ENCODE results near the gene ADAMTS2. TPM values are rescaled to one million over a fixed set of nuclear protein-coding genes. Genes with fewer than 3 reads are reported as not detected.

Gene ADAMTS2
- total and polyA plus RNA-seq, 2 of the 8 experiments (the other 6 are each of a cell fraction or from before 2014, with no cell fraction given) = 6.6 to 7.3 TPM

DNA sequence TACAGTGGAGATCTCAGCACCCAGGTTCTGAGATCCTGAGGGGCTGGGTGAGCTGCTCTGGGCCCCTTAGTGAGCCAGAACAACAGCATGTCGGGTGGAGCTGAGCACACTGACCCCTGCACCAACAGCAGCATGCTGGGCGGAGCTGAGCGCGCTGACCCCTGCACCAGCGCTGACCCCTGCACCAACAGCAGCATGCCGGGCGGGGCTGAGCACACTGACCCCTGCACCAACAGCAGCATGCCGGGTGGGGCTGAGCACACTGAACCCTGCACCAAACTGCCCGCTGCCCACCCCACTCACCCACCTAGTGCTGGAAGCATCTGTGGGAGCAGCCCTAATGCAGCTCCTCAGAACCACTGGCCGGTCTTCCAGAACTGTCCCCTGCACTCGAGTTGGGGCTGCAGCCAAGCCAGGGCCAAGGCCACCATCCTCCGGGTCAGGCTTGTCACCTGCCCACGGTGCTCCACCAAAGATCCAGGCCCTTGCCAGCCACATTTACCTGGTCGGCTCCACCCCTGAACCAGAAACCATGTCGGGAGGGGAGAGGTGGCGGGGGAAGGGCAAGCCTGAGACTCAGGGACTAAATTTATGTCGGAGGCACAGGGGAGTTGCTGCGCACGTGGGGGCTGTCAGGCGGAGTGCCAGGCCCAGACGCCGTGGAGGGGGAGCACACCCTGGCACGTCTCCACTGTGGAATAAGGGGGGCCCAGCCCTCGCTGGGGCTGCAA is 80.3 kb downstream of the ADAMTS2 start:
- Histone ChIP-seq H2BK15ac (ENCODE audit: low read length) (no peak overlapping the region), H3K4me2 (ENCODE audit: insufficient read depth in 1 of 2, low read depth in 2 of 2, low read length in 2 of 2) (no peak overlapping the region; a peak in 1 of 4 replicates), H3K18ac (ENCODE audit: extremely low read depth, low read length) (peak overlapping the region; percentile 48; the same call in 1 of the 2 replicates), H3K9me3 (ENCODE audit: insufficient read depth in 2 of 2, low read depth in 1 of 2, low read length in 1 of 2) (no peaks in the 10 kb centered on the region), H3K79me1 (ENCODE audit: low read depth, low read length) (no peaks in the 10 kb centered on the region), H2BK120ac (replicated peaks; ENCODE audit: low read depth, low read length) (no peak overlapping the region), H3K23me2 (ENCODE audit: low read depth, low read length) (no peaks in the 10 kb centered on the region), H3K36me3 (ENCODE audit: control insufficient read depth in 2 of 4, insufficient read depth in 4 of 4, low read length in 3 of 4) (no peaks in the 10 kb centered on the region), H4K8ac (ENCODE audit: extremely low read depth, insufficient read depth, low read length) (no peak overlapping the region), H4K5ac (ENCODE audit: insufficient read length, low read depth, low read length) (no peak overlapping the region), H2BK5ac (ENCODE audit: low read depth, low read length) (no peak overlapping the region), H3K4me3 (ENCODE audit: extremely low read depth in 1 of 4, insufficient read depth in 2 of 4, low read depth in 3 of 4, low read length in 4 of 4) (no peak overlapping the region), H4K20me1 (replicated peaks in 1 of 2; ENCODE audit: control insufficient read depth in 1 of 2, insufficient read depth in 2 of 2, low read length in 2 of 2) (no peaks in the 10 kb centered on the region), H3K9ac (replicated peaks in 1 of 4; ENCODE audit: extremely low read depth in 1 of 4, low read depth in 3 of 4, low read length in 3 of 4) (no peak overlapping the region), H2AK5ac (ENCODE audit: low read depth, low read length) (no peak overlapping the region), H3K27me3 (replicated peaks in 1 of 4; ENCODE audit: control insufficient read depth in 3 of 4, extremely low read depth in 1 of 4, insufficient read depth in 3 of 4, low read length in 3 of 4) (no peaks in the 10 kb centered on the region), H3K4me1 (replicated peaks in 1 of 4; ENCODE audit: control insufficient read depth in 3 of 4, insufficient read depth in 4 of 4, low read length in 3 of 4) (peaks cover 0 to 20% (median 11%) of the 10 kb centered on the region in 4 experiments; a peak in 6 of 7 replicates), H3K23ac (ENCODE audit: insufficient read length) (no peak overlapping the region), H4K91ac (replicated peaks; ENCODE audit: insufficient read length, low read length) (no peak overlapping the region), H3K4ac (replicated peaks; ENCODE audit: insufficient read length, low read depth, low read length) (no peak overlapping the region), H2BK20ac (ENCODE audit: low read length) (no peak overlapping the region), H3K27ac (ENCODE audit: low read depth, low read length) (no peak overlapping the region), H2BK12ac (ENCODE audit: low read depth, low read length) (peak overlapping the region; percentile 5; the same call in 1 of the 2 replicates), H3K14ac (ENCODE audit: insufficient read length) (no peak overlapping the region), H2AFZ (ENCODE audit: low read length) (no peak overlapping the region), H3K56ac (replicated peaks; ENCODE audit: insufficient read length, low read depth, low read length) (no peak overlapping the region), H3K79me2 (ENCODE audit: control insufficient read depth in 1 of 2, insufficient read depth in 2 of 2, low read length in 2 of 2) (no peaks in the 10 kb centered on the region)
- WGBS, 2 experiments (ENCODE audit: extremely low coverage in 1 of 2, insufficient coverage in 1 of 2, insufficient read length in 1 of 2, insufficient replicate concordance in 2 of 2, low coverage in 1 of 2, low lambda C conversion rate in 2 of 2, missing lambda C conversion rate in 1 of 2) = 77% methylated on average over 17 of the region's 24 CpGs; no CpG with 5 or more reads in 1 of the 2 experiments
- no peak for FAIRE-seq
- POLR2A ChIA-PET (ENCODE audit: partially characterized antibody) = no interaction called here
- DNase-seq (ENCODE audit: low read depth in 1 of 2, low spot score in 2 of 2) = peak in 1 of 2 experiments; percentile 54
- TF ChIP-seq RBBP5 (IDR thresholded peaks at IDR 0.05; ENCODE audit: borderline replicate concordance, low read depth, low read length) = 0 out of 2 replicates have a peak, but pooled peaks have one; percentile 33
- no peak for TF ChIP-seq MAX (IDR thresholded peaks at IDR 0.05)
- CTCF ChIA-PET (ENCODE audit: partially characterized antibody) = interaction anchor here (0.6 to 8.3 kb wide), 7 partner anchors 9 to 1288 kb away, joined by 3 to 94 read pairs (median 3); no protein-coding TSS in a partner anchor
